Glomerular visceral epithelial cell (primary cell): Measurements from ENCODE around the gene PRICKLE1.

Experiments
- DNase-seq: peaks from one replicate; pipeline ENCODE4 v3.0.0-alpha.2; 2016; ENCODE audit errors: extremely low spot score

Gene PRICKLE1

GRCh38 chr12:42492267-42492666 lies 97.3 kb downstream of the PRICKLE1 start:
- no peak for DNase-seq

GRCh38 chr12:42490261-42490842 lies 99.2 kb downstream of the PRICKLE1 start:
- DNase-seq, result no peak

GRCh38 chr12:42486407-42486806 lies 103.1 kb downstream of the PRICKLE1 start:
- no peak for DNase-seq

- DNase-seq, result no peak
These were observed 103.7 kb downstream of the PRICKLE1 start for GRCh38 chr12:42485823-42486222.

GRCh38 chr12:42484996-42485395 lies 104.5 kb downstream of the PRICKLE1 start:
- DNase-seq, result no peak

GRCh38 chr12:42483521-42483790 lies 106.1 kb downstream of the PRICKLE1 start:
- DNase-seq, result peak; percentile 49

- peak; percentile 77 for DNase-seq
These were observed 106.6 kb downstream of the PRICKLE1 start for GRCh38 chr12:42482748-42483520.

GRCh38 chr12:42482041-42482747 lies 107.4 kb downstream of the PRICKLE1 start:
- DNase-seq, result no peak

GRCh38 chr12:42481368-42481767 lies 108.2 kb downstream of the PRICKLE1 start:
- no peak for DNase-seq

GRCh38 chr12:42477941-42478340 lies 111.6 kb downstream of the PRICKLE1 start:
- no peak for DNase-seq

- no peak for DNase-seq
These were observed 114.4 kb downstream of the PRICKLE1 start for GRCh38 chr12:42475106-42475505.

GRCh38 chr12:42474391-42474790 lies 115.2 kb downstream of the PRICKLE1 start:
- DNase-seq, result peak; percentile 60

GRCh38 chr12:42473561-42473960 lies 116.0 kb downstream of the PRICKLE1 start:
- DNase-seq, result no peak

- DNase-seq, result no peak
These were observed 116.4 kb downstream of the PRICKLE1 start for GRCh38 chr12:42473130-42473529.

GRCh38 chr12:42472376-42472775 lies 117.2 kb downstream of the PRICKLE1 start:
- DNase-seq, result no peak

- DNase-seq, result no peak
These were observed 120.0 kb downstream of the PRICKLE1 start for GRCh38 chr12:42469355-42470175.

- no peak for DNase-seq
These were observed 120.6 kb downstream of the PRICKLE1 start for GRCh38 chr12:42468921-42469320.

- no peak for DNase-seq
These were observed 121.2 kb downstream of the PRICKLE1 start for GRCh38 chr12:42468341-42468821.

GRCh38 chr12:42463671-42464070 lies 125.9 kb downstream of the PRICKLE1 start:
- DNase-seq, result no peak

- no peak for DNase-seq
These were observed 127.1 kb downstream of the PRICKLE1 start for GRCh38 chr12:42462486-42462885.

GRCh38 chr12:42459336-42459847 lies 130.2 kb downstream of the PRICKLE1 start:
- no peak for DNase-seq

GRCh38 chr12:42458575-42458974 lies 131.0 kb downstream of the PRICKLE1 start:
- DNase-seq, result no peak
